ENCODE data around the gene SERPINE3. TPM values are rescaled to one million over a fixed set of nuclear protein-coding genes. Genes with fewer than 3 reads are reported as not detected.

The SERPINE3 gene
- total and polyA plus RNA-seq, 3 donors from 2014 or later = 0.12 to 0.70 TPM; not detected in 1

GRCh38 chr13:51343475-51343874 lies 4.0 kb downstream of the SERPINE3 start:
- H3K9me3 ChIP-seq = no peaks in the 10 kb centered on the region

GRCh38 chr13:51346397-51346796 lies 6.9 kb downstream of the SERPINE3 start:
- Histone ChIP-seq H3K27ac (no peak overlapping the region), H3K4me3 (no peak overlapping the region), H3K36me3 (ENCODE audit: low read depth, missing control alignments) (no peaks in the 10 kb centered on the region), H3K4me1 (no peaks in the 10 kb centered on the region), H3K9me3 (no peaks in the 10 kb centered on the region), H3K27me3 (no peaks in the 10 kb centered on the region)
- no peak for DNase-seq
- intact Hi-C loops (cut with DNase I; ENCODE audit: low total_unique reads) = no loop called here
- no peak for TF ChIP-seq CTCF (IDR thresholded peaks at IDR 0.05)
- TF ChIP-seq POLR2A (IDR thresholded peaks at IDR 0.05) = no peak
- WGBS, 2 donors = 77 to 85% methylated on average over 2 of the region's 2 CpGs

More at GRCh38 chr13:51343475-51343874, 4.0 kb downstream of the SERPINE3 start:
- intact Hi-C loops (cut with DNase I; ENCODE audit: low total_unique reads) = no loop called here
- Histone ChIP-seq H3K27me3 (no peaks in the 10 kb centered on the region), H3K4me3 (no peak overlapping the region), H3K27ac (no peak overlapping the region), H3K36me3 (ENCODE audit: low read depth, missing control alignments) (no peaks in the 10 kb centered on the region), H3K4me1 (no peaks in the 10 kb centered on the region)
- no peak for TF ChIP-seq POLR2A (IDR thresholded peaks at IDR 0.05)
- no peak for TF ChIP-seq CTCF (IDR thresholded peaks at IDR 0.05)
- no peak for DNase-seq
- 65 to 76% methylated on average over 5 of the region's 5 CpGs for WGBS, 2 donors

GRCh38 chr13:51347099-51347498 lies 7.6 kb downstream of the SERPINE3 start:
- H3K4me1 ChIP-seq = no peaks in the 10 kb centered on the region
- no peak overlapping the region for H3K4me3 ChIP-seq
- TF ChIP-seq POLR2A (IDR thresholded peaks at IDR 0.05) (no peak), CTCF (IDR thresholded peaks at IDR 0.05) (no peak)
- H3K36me3 ChIP-seq (ENCODE audit: low read depth, missing control alignments) = no peaks in the 10 kb centered on the region
- no peak overlapping the region for H3K27ac ChIP-seq
- intact Hi-C loops (cut with DNase I; ENCODE audit: low total_unique reads) = no loop called here
- no peaks in the 10 kb centered on the region for H3K27me3 ChIP-seq
- WGBS, 2 donors = 93 to 94% methylated on average over 9 of the region's 9 CpGs
- H3K9me3 ChIP-seq = no peaks in the 10 kb centered on the region
- no peak for DNase-seq

- intact Hi-C loops (cut with DNase I; ENCODE audit: low total_unique reads) = no loop called here
- TF ChIP-seq CTCF (IDR thresholded peaks at IDR 0.05) = no peak
- TF ChIP-seq POLR2A (IDR thresholded peaks at IDR 0.05) = no peak
- no peak overlapping the region for H3K27ac ChIP-seq
- no peaks in the 10 kb centered on the region for H3K9me3 ChIP-seq
- no peaks in the 10 kb centered on the region for H3K4me1 ChIP-seq
- H3K4me3 ChIP-seq = no peak overlapping the region
- H3K27me3 ChIP-seq = no peaks in the 10 kb centered on the region
- WGBS, 2 donors = 80 to 81% methylated on average over 10 of the region's 10 CpGs
- DNase-seq = no peak
- H3K36me3 ChIP-seq (ENCODE audit: low read depth, missing control alignments) = no peaks in the 10 kb centered on the region
These were observed 8.8 kb downstream of the SERPINE3 start for GRCh38 chr13:51348069-51348967.

- TF ChIP-seq POLR2A (IDR thresholded peaks at IDR 0.05) (no peak), CTCF (IDR thresholded peaks at IDR 0.05) (no peak)
- intact Hi-C loops (cut with DNase I; ENCODE audit: low total_unique reads) = no loop called here
These were observed 9.5 kb downstream of the SERPINE3 start for GRCh38 chr13:51349016-51349415.

More at GRCh38 chr13:51349016-51349415, 9.5 kb downstream of the SERPINE3 start:
- no peaks in the 10 kb centered on the region for H3K36me3 ChIP-seq (ENCODE audit: low read depth, missing control alignments)
- no peak overlapping the region for H3K27ac ChIP-seq
- H3K9me3 ChIP-seq = no peaks in the 10 kb centered on the region
- H3K27me3 ChIP-seq = no peaks in the 10 kb centered on the region
- H3K4me3 ChIP-seq = no peak overlapping the region
- DNase-seq = no peak
- no peaks in the 10 kb centered on the region for H3K4me1 ChIP-seq

Measured in testis (tissue), 3 donors.